SK-N-SH treated with all-trans-retinoic acid at 6 μM for 48 hours (cell line): ENCODE data around the gene GDF2.

Experiments used
- ATAC-seq: fragments of 200-7000 bp; cut with Tn5 transposase; 3 replicates; pipeline ENCODE4 v1.9.1; 2020; ENCODE audit warnings: mild to moderate bottlenecking, moderate library complexity
- ARNTL ChIP-seq: fragments of 450-650 bp; formaldehyde crosslinking; IDR thresholded peaks from 2 replicates; pipeline ENCODE4 v1.5.0; 2020; ENCODE audit warnings: low read depth, mild to moderate bottlenecking, moderate library complexity, borderline replicate concordance
- BACH2 ChIP-seq: fragments of 250-450 bp; sonication (Bioruptor Pico); IDR thresholded peaks from 2 replicates; pipeline ENCODE4 v1.9.0; 2021; ENCODE audit warnings: mild to moderate bottlenecking, borderline replicate concordance
- CSDC2 ChIP-seq: fragments of 250-450 bp; sonication (Bioruptor Pico); IDR thresholded peaks from 2 replicates; pipeline ENCODE4 v1.5.0; 2020; ENCODE audit warnings: mild to moderate bottlenecking, moderate library complexity
- ESRRG ChIP-seq: fragments of 250-450 bp; sonication (Bioruptor Pico); IDR thresholded peaks from 2 replicates; pipeline ENCODE4 v1.6.1; 2021; ENCODE audit warnings: mild to moderate bottlenecking
- GLIS3 ChIP-seq: fragments of 250-450 bp; sonication (Bioruptor Pico); IDR thresholded peaks from 2 replicates; pipeline ENCODE4 v1.5.0; 2020; ENCODE audit warnings: mild to moderate bottlenecking, moderate library complexity
- ISL1 ChIP-seq: fragments of 250-450 bp; sonication (Bioruptor Pico); IDR thresholded peaks from 2 replicates; pipeline ENCODE4 v2.1.2; 2022; ENCODE audit warnings: mild to moderate bottlenecking, moderate library complexity
- OSR1 ChIP-seq: fragments of 250-450 bp; sonication (Bioruptor Pico); IDR thresholded peaks from 2 replicates; pipeline ENCODE4 v1.8.0; 2022; ENCODE audit warnings: moderate library complexity, mild to moderate bottlenecking, inconsistent platforms
- RARB ChIP-seq: fragments of 250-450 bp; sonication (Bioruptor Pico); IDR thresholded peaks from 2 replicates; pipeline ENCODE4 v1.8.0; 2021; ENCODE audit warnings: mild to moderate bottlenecking, moderate library complexity
- SNAI2 ChIP-seq: fragments of 250-450 bp; sonication (Bioruptor Pico); IDR thresholded peaks from 2 replicates; pipeline ENCODE4 v1.5.0; 2020; ENCODE audit warnings: mild to moderate bottlenecking, moderate library complexity
- TCF4 ChIP-seq: fragments of 250-450 bp; sonication (Bioruptor Pico); IDR thresholded peaks from 2 replicates; pipeline ENCODE4 v1.8.0; 2021; ENCODE audit warnings: mild to moderate bottlenecking, moderate library complexity, borderline replicate concordance
- TOX ChIP-seq: fragments of 250-450 bp; sonication (Bioruptor Pico); IDR thresholded peaks from 2 replicates; pipeline ENCODE4 v1.8.0; 2021; ENCODE audit warnings: mild to moderate bottlenecking, moderate library complexity, borderline replicate concordance
- ZC3H10 ChIP-seq: fragments of 250-450 bp; sonication (Bioruptor Pico); IDR thresholded peaks from 2 replicates; pipeline ENCODE4 v1.5.1; 2021; ENCODE audit warnings: mild to moderate bottlenecking, moderate library complexity
- ZFP3 ChIP-seq: fragments of 250-450 bp; sonication (Bioruptor Pico); IDR thresholded peaks from 2 replicates; pipeline ENCODE4 v1.5.0; 2020; ENCODE audit warnings: mild to moderate bottlenecking, moderate library complexity
- ZFP30 ChIP-seq: fragments of 450-650 bp; formaldehyde crosslinking; IDR thresholded peaks from 2 replicates; pipeline ENCODE4 v1.5.0; 2022; ENCODE audit warnings: mild to moderate bottlenecking, moderate library complexity
- ZNF565 ChIP-seq: fragments of 450-650 bp; formaldehyde crosslinking; conservative IDR thresholded peaks from 2 replicates; pipeline ENCODE4 v1.5.0; 2020; ENCODE audit warnings: low read depth, mild to moderate bottlenecking, moderate library complexity
- ZNF70 ChIP-seq: fragments of 450-650 bp; formaldehyde crosslinking; IDR thresholded peaks from 2 replicates; pipeline ENCODE4 v1.5.0; 2020; ENCODE audit warnings: mild to moderate bottlenecking, moderate library complexity
- ZNF8 ChIP-seq: fragments of 450-650 bp; formaldehyde crosslinking; IDR thresholded peaks from 2 replicates; pipeline ENCODE4 v1.5.0; 2020; ENCODE audit warnings: mild to moderate bottlenecking, moderate library complexity
- TF ChIP-seq, protein P1 (sequence below): fragments of 250-450 bp; sonication (Bioruptor Pico); IDR thresholded peaks from 2 replicates; pipeline ENCODE4 v1.5.1; 2021; ENCODE audit warnings: mild to moderate bottlenecking, moderate library complexity
- TF ChIP-seq, protein P2 (sequence below): fragments of 250-450 bp; sonication (Bioruptor Pico); IDR thresholded peaks from 2 replicates; pipeline ENCODE4 v1.5.0; 2020; ENCODE audit warnings: mild to moderate bottlenecking, moderate library complexity
- TF ChIP-seq, protein P3 (sequence below): fragments of 250-450 bp; sonication (Bioruptor Pico); IDR thresholded peaks from 2 replicates; pipeline ENCODE4 v1.8.0; 2020; ENCODE audit warnings: mild to moderate bottlenecking, moderate library complexity, borderline replicate concordance
- TF ChIP-seq, protein P4 (sequence below): fragments of 250-450 bp; sonication (Bioruptor Pico); IDR thresholded peaks from 2 replicates; pipeline ENCODE4 v1.5.1; 2020; ENCODE audit warnings: low read depth, mild to moderate bottlenecking, moderate library complexity
- TF ChIP-seq, protein P5 (sequence below): fragments of 250-450 bp; sonication (Bioruptor Pico); IDR thresholded peaks from 2 replicates; pipeline ENCODE4 v1.8.0; 2021; ENCODE audit warnings: low read depth, mild to moderate bottlenecking, moderate library complexity, borderline replicate concordance

Gene GDF2

DNA sequence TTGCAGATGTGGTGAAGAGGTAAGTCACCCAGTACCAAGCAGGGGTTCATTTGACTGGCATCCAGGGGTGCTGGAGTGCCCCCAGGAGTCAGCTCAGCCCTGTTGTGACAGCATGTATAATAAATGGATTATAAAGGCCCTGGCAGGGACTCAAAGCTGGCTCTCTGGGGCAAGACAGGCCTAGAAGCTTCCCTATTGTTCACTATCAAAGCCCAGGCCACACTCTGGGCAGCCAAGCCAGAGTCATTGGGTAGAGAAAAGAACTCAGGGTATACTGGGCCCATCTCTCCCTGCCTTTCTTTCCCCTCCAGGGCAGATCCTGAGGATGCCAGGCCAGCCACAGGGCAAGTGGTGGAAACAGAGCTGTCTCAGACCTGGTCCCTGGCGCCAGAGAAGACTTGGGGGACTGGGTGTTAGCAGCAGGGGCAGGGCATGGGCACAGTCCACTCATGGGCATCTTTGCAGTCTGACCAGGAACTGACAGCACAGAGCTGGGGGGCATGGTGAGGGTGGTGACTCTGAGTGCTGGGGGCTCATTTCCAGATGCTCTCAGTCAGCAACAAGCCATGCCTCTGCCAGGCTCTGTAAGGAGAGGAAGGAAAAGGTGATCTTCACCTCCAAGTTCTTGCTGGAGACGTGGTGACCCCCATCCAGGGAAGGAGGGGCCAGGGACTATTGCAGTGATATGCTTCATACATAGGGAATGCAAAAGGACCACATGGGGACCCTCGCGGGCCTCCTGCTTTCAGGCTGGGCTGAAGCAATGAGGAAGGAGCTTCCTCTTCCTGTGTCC lies 37.6 kb downstream of the GDF2 start:
- no peak for ATAC-seq
- no peak for TF ChIP-seq RARB (CRISPR knock-in tag)

DNA sequence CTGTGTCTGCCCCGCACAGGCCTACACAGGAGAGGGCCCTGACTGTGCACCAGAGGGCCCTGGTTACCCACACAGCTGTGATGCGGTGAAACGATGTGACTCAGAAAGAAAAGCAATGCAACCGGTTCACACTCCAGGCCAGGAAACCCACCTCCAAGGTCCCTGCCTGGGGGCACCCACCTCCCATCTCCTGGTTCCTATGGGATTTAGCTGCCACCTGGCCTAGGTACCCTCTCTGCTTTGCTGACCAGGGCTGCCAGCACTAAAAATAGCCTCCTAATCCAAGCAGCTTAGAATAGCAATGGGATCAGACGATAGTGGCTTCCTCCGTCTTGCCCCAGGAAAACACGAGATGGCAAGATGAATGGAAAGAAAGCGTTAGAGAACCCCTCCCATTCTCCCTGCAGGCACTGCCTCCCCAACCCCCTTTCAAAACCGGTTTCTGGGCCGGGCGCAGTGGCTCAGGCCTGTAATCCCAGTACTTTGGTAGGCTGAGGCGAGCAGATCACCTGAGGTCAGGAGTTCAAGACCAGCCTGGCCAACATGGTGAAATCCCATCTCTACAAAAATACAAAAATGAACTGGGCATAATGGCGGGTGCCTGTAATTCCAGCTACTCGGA lies 38.3 kb downstream of the GDF2 start:
- no peak for ATAC-seq
- TF ChIP-seq ARNTL (no peak), ESRRG (no peak), OSR1 (CRISPR knock-in tag) (no peak), ZC3H10 (CRISPR knock-in tag) (no peak), ZNF565 (CRISPR knock-in tag) (no peak), GLIS3 (no peak), SNAI2 (no peak), CSDC2 (CRISPR knock-in tag) (no peak), RARB (CRISPR knock-in tag) (no peak), TCF4 (no peak), BACH2 (CRISPR knock-in tag) (no peak), TOX (CRISPR knock-in tag) (no peak), ZFP30 (CRISPR knock-in tag) (no peak), ZFP3 (CRISPR knock-in tag) (no peak)
- TF ChIP-seq, protein P1, sequence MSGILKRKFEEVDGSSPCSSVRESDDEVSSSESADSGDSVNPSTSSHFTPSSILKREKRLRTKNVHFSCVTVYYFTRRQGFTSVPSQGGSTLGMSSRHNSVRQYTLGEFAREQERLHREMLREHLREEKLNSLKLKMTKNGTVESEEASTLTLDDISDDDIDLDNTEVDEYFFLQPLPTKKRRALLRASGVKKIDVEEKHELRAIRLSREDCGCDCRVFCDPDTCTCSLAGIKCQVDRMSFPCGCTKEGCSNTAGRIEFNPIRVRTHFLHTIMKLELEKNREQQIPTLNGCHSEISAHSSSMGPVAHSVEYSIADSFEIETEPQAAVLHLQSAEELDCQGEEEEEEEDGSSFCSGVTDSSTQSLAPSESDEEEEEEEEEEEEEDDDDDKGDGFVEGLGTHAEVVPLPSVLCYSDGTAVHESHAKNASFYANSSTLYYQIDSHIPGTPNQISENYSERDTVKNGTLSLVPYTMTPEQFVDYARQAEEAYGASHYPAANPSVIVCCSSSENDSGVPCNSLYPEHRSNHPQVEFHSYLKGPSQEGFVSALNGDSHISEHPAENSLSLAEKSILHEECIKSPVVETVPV (CRISPR knock-in tag) = no peak
- TF ChIP-seq, protein P2, sequence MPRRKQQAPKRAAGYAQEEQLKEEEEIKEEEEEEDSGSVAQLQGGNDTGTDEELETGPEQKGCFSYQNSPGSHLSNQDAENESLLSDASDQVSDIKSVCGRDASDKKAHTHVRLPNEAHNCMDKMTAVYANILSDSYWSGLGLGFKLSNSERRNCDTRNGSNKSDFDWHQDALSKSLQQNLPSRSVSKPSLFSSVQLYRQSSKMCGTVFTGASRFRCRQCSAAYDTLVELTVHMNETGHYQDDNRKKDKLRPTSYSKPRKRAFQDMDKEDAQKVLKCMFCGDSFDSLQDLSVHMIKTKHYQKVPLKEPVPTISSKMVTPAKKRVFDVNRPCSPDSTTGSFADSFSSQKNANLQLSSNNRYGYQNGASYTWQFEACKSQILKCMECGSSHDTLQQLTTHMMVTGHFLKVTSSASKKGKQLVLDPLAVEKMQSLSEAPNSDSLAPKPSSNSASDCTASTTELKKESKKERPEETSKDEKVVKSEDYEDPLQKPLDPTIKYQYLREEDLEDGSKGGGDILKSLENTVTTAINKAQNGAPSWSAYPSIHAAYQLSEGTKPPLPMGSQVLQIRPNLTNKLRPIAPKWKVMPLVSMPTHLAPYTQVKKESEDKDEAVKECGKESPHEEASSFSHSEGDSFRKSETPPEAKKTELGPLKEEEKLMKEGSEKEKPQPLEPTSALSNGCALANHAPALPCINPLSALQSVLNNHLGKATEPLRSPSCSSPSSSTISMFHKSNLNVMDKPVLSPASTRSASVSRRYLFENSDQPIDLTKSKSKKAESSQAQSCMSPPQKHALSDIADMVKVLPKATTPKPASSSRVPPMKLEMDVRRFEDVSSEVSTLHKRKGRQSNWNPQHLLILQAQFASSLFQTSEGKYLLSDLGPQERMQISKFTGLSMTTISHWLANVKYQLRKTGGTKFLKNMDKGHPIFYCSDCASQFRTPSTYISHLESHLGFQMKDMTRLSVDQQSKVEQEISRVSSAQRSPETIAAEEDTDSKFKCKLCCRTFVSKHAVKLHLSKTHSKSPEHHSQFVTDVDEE = no peak
- TF ChIP-seq, protein P3, sequence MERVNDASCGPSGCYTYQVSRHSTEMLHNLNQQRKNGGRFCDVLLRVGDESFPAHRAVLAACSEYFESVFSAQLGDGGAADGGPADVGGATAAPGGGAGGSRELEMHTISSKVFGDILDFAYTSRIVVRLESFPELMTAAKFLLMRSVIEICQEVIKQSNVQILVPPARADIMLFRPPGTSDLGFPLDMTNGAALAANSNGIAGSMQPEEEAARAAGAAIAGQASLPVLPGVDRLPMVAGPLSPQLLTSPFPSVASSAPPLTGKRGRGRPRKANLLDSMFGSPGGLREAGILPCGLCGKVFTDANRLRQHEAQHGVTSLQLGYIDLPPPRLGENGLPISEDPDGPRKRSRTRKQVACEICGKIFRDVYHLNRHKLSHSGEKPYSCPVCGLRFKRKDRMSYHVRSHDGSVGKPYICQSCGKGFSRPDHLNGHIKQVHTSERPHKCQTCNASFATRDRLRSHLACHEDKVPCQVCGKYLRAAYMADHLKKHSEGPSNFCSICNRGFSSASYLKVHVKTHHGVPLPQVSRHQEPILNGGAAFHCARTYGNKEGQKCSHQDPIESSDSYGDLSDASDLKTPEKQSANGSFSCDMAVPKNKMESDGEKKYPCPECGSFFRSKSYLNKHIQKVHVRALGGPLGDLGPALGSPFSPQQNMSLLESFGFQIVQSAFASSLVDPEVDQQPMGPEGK = no peak

DNA sequence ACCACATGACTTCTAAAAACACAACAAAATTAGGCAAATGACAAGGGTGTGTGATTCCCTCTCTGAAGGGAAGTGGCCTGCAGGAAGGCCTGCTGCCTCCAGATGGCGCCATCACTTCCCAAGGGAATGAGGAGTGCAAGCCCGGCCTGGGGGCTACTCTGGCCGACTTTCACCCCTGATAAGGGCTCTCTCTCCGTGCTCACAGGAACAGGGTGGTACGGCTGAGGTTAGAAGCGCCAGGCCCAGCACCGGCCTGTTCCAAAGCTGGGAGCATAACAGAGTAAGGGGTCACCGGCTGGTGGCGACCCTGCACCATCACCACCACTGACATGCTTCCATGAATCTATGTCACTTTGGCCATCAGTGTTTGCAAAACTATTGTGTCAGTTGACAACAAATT lies 39.0 kb downstream of the GDF2 start:
- TF ChIP-seq ZNF70 (CRISPR knock-in tag) = no peak
- TF ChIP-seq ESRRG = no peak
- TF ChIP-seq ZFP30 (CRISPR knock-in tag) = no peak
- no peak for TF ChIP-seq SNAI2
- no peak for TF ChIP-seq ISL1 (CRISPR knock-in tag)
- no peak for TF ChIP-seq TOX (CRISPR knock-in tag)
- TF ChIP-seq, protein P2 = no peak
- no peak for TF ChIP-seq ZC3H10 (CRISPR knock-in tag)
- no peak for TF ChIP-seq RARB (CRISPR knock-in tag)
- TF ChIP-seq, protein P1 (CRISPR knock-in tag) = no peak
- TF ChIP-seq TCF4 = no peak
- no peak for TF ChIP-seq OSR1 (CRISPR knock-in tag)
- TF ChIP-seq, protein P4, sequence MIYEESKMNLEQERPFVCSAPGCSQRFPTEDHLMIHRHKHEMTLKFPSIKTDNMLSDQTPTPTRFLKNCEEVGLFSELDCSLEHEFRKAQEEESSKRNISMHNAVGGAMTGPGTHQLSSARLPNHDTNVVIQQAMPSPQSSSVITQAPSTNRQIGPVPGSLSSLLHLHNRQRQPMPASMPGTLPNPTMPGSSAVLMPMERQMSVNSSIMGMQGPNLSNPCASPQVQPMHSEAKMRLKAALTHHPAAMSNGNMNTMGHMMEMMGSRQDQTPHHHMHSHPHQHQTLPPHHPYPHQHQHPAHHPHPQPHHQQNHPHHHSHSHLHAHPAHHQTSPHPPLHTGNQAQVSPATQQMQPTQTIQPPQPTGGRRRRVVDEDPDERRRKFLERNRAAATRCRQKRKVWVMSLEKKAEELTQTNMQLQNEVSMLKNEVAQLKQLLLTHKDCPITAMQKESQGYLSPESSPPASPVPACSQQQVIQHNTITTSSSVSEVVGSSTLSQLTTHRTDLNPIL (CRISPR knock-in tag) = no peak
- TF ChIP-seq, protein P5, sequence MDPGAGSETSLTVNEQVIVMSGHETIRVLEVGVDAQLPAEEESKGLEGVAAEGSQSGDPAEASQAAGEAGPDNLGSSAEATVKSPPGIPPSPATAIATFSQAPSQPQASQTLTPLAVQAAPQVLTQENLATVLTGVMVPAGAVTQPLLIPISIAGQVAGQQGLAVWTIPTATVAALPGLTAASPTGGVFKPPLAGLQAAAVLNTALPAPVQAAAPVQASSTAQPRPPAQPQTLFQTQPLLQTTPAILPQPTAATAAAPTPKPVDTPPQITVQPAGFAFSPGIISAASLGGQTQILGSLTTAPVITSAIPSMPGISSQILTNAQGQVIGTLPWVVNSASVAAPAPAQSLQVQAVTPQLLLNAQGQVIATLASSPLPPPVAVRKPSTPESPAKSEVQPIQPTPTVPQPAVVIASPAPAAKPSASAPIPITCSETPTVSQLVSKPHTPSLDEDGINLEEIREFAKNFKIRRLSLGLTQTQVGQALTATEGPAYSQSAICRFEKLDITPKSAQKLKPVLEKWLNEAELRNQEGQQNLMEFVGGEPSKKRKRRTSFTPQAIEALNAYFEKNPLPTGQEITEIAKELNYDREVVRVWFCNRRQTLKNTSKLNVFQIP (CRISPR knock-in tag) = no peak
- no peak for TF ChIP-seq ARNTL
- TF ChIP-seq ZNF8 (CRISPR knock-in tag) = no peak
- no peak for TF ChIP-seq CSDC2 (CRISPR knock-in tag)
- peak; percentile 88 for ATAC-seq
